Dendritic cell treated with granulocyte-macrophage colony-stimulating factor and Interleukin-4, amounts not matched to agents 40 ng/mL and 50 ng/mL, for 4 days (primary cell): ENCODE measurements around the gene SUN1.
"Not testable (repeated sequence)": the region's sequence is repeated elsewhere in the genome, so short reads cannot be mapped to it uniquely, and the experiment has no call there.

ENCODE experiments used
- H3K27ac Mint-ChIP-seq: one replicate; pipeline ENCODE4 v1.8.0; 2022; ENCODE audit warnings: mild to moderate bottlenecking, mixed read lengths
- H3K27me3 Mint-ChIP-seq: one replicate; pipeline ENCODE4 v1.8.0; 2022; ENCODE audit warnings: mild to moderate bottlenecking, mixed read lengths
- H3K36me3 Mint-ChIP-seq: one replicate; pipeline ENCODE4 v1.8.0; 2022; ENCODE audit warnings: low read depth, mixed read lengths
- H3K4me1 Mint-ChIP-seq: one replicate; pipeline ENCODE4 v1.8.0; 2022; ENCODE audit warnings: low read depth, mixed read lengths
- H3K4me3 Mint-ChIP-seq: one replicate; pipeline ENCODE4 v1.8.0; 2022; ENCODE audit warnings: mild to moderate bottlenecking, moderate library complexity, mixed read lengths
- H3K9me3 Mint-ChIP-seq: one replicate; pipeline ENCODE4 v1.8.0; 2022; ENCODE audit warnings: mixed read lengths
- intact Hi-C: fragments of 100-400 bp; cut with micrococcal nuclease; formaldehyde crosslinking; loops from one replicate; pipeline ENCODE4 v1.15.0; 2022

Gene SUN1

DNA sequence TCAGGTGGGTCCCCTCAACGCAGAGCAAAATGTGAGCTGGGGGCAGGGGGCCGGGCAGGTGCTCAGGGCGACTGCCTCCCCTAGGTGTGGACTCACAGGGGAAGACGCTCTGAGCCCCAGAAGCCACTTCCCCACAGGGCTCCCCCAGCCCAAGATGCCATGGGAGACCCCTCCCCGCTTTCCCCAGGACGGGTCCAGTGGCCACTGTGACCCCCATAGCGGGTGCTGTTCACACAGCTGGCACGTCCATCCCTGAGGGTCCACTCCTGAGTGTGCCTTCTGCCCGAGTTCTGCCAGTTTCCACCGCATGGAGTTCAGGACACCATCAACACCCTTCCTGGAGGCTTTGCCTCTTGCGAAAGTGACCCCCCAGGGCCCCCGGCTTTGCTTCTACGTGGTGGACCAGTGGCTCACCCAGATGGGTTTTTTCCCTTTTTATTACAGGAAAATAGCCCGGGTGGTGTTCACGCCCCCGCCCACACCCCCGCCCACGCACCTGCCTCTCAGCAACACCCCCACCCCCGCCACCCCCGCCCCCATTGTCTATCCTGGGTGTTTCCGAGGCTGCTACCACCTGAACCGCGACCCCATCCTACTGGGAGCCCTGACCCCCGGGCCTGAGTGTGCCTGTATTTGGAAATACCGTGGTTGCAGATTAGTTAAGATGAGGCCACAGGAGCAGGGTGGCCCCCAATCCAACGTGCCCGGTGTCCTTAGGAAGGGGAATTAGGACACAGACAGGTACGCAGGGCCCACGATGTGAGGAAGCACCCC, 90.2 kb downstream of the SUN1 start:
- Mint-ChIP-seq H3K4me1 (peaks cover 86% of the 10 kb centered on the region), H3K4me3 (peak overlapping the region; percentile 51), H3K27me3 (peaks cover 6% of the 10 kb centered on the region), H3K27ac (peak overlapping the region; percentile 79), H3K9me3 (no peaks in the 10 kb centered on the region), H3K36me3 (peaks cover 81% of the 10 kb centered on the region)
- intact Hi-C loops, result loop anchor here (1.0 to 10.0 kb wide), 2 partner anchors 12 to 142 kb away; no protein-coding TSS in a partner anchor

- intact Hi-C loops, result loop anchor here (10.0 kb wide), 1 partner anchor 141 kb away; no protein-coding TSS in a partner anchor
- peaks cover 73% of the 10 kb centered on the region for H3K36me3 Mint-ChIP-seq
- peak overlapping the region; percentile 79 for H3K27ac Mint-ChIP-seq
- H3K9me3 Mint-ChIP-seq, result no peaks in the 10 kb centered on the region
- H3K27me3 Mint-ChIP-seq, result peaks cover 3% of the 10 kb centered on the region
- peaks cover 86% of the 10 kb centered on the region for H3K4me1 Mint-ChIP-seq
- H3K4me3 Mint-ChIP-seq, result peak overlapping the region; percentile 51
These were observed 91.1 kb downstream of the SUN1 start for GRCh38 chr7:923108-924041.

GRCh38 chr7:924042-924441, 91.8 kb downstream of the SUN1 start:
- Mint-ChIP-seq H3K36me3 (peaks cover 72% of the 10 kb centered on the region), H3K4me1 (peaks cover 88% of the 10 kb centered on the region), H3K27ac (peak overlapping the region; percentile 80)
- not testable (repeated sequence) for H3K9me3 Mint-ChIP-seq, H3K27me3 Mint-ChIP-seq, H3K4me3 Mint-ChIP-seq
- intact Hi-C loops, result loop anchor here (10.0 kb wide), 1 partner anchor 141 kb away; no protein-coding TSS in a partner anchor
